IPS-20b (cell line): Measurements from ENCODE around the gene GNAT1.
"Not testable (repeated sequence)": the region's sequence is repeated elsewhere in the genome, so short reads cannot be mapped to it uniquely, and the experiment has no call there.

Source experiments
- H3K27ac ChIP-seq: one replicate; pipeline ENCODE4 v1.5.1; 2013; ENCODE audit warnings: low read length
- H3K27me3 ChIP-seq: 2 replicates; pipeline ENCODE4 v1.6.1; 2013; ENCODE audit warnings: mild to moderate bottlenecking, low read length, inconsistent platforms; ENCODE audit not compliant: insufficient read depth
- H3K36me3 ChIP-seq: 2 replicates; pipeline ENCODE4 v1.6.1; 2013; ENCODE audit warnings: low read depth, mild to moderate bottlenecking, inconsistent platforms, low read length, moderate library complexity; ENCODE audit not compliant: insufficient read depth
- H3K4me1 ChIP-seq: 2 replicates; pipeline ENCODE4 v1.6.1; 2013; ENCODE audit warnings: mild to moderate bottlenecking, control low read depth, inconsistent platforms, low read length, moderate library complexity; ENCODE audit not compliant: insufficient read depth
- H3K4me3 ChIP-seq: 2 replicates; pipeline ENCODE4 v1.5.1; 2013; ENCODE audit warnings: mild to moderate bottlenecking, low read length, inconsistent platforms
- H3K9ac ChIP-seq: 2 replicates; pipeline ENCODE4 v1.6.1; 2013; ENCODE audit warnings: low read depth, mild to moderate bottlenecking, inconsistent platforms, low read length, moderate library complexity
- H3K9me3 ChIP-seq: 2 replicates; pipeline ENCODE4 v1.6.1; 2013; ENCODE audit warnings: mild to moderate bottlenecking, low read depth, low read length, inconsistent platforms; ENCODE audit not compliant: insufficient read depth

Gene GNAT1

GRCh38 chr3:50205413-50206276 lies 14.2 kb downstream of the GNAT1 start:
- H3K9ac ChIP-seq, result no peak overlapping the region

GRCh38 chr3:50207359-50208042 lies 16.1 kb downstream of the GNAT1 start:
- peaks cover 11% of the 10 kb centered on the region; the same call in 1 of the 2 replicates for H3K4me1 ChIP-seq
- no peak overlapping the region for H3K4me3 ChIP-seq
- no peak overlapping the region for H3K27ac ChIP-seq
- H3K27me3 ChIP-seq, result peaks cover 39% of the 10 kb centered on the region
- no peak overlapping the region for H3K9ac ChIP-seq
- no peaks in the 10 kb centered on the region for H3K36me3 ChIP-seq
- no peaks in the 10 kb centered on the region for H3K9me3 ChIP-seq

More at GRCh38 chr3:50205413-50206276, 14.2 kb downstream of the GNAT1 start:
- Histone ChIP-seq H3K27ac (no peak overlapping the region), H3K36me3 (no peaks in the 10 kb centered on the region), H3K4me1 (peaks cover 5% of the 10 kb centered on the region; the same call in 1 of the 2 replicates), H3K4me3 (peak overlapping the region; percentile 69), H3K9me3 (no peaks in the 10 kb centered on the region), H3K27me3 (peaks cover 39% of the 10 kb centered on the region)

DNA sequence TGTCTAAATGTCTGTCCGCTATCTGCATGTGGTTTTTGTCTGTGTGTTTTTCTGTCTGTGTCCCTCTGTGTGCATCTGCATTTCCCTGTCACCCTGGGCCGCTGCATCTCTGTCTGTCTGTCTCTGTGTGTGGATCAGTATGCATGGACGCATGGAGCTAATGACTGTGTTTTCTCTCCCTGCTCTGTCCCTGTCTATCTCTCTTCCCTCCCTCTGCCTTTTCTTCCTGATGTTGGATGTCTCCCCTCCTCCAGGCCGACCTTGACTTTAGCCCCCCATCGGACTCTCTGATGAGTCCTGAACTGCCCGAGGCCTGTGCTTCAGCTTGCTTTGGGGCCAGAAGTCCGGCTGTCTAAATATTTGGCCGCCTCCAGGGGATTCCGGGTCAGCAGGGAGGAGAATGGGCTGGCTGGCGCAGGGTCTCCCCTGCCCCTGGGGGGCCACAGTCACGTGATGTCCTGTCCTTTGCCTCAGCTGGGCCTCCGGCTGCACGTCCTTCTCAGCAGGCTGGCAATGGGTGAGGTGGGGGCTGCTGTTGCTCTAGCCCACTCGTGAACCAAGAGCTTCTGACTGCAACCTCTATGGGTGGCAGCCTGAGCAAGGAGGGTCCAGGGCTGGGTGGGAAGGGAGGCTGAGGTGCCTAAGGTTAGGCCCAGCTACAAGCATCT lies 17.4 kb downstream of the GNAT1 start:
- peaks cover 33% of the 10 kb centered on the region for H3K27me3 ChIP-seq
- H3K4me3 ChIP-seq, result no peak overlapping the region
- H3K4me1 ChIP-seq, result peaks cover 11% of the 10 kb centered on the region; the same call in 1 of the 2 replicates
- H3K9me3 ChIP-seq, result no peaks in the 10 kb centered on the region
- H3K36me3 ChIP-seq, result no peaks in the 10 kb centered on the region
- H3K27ac ChIP-seq, result no peak overlapping the region
- H3K9ac ChIP-seq, result no peak overlapping the region

GRCh38 chr3:50210176-50210509 lies 18.7 kb downstream of the GNAT1 start:
- no peaks in the 10 kb centered on the region for H3K9me3 ChIP-seq
- no peak overlapping the region for H3K27ac ChIP-seq
- H3K4me1 ChIP-seq, result peaks cover 9% of the 10 kb centered on the region; the same call in 1 of the 2 replicates
- no peak overlapping the region for H3K9ac ChIP-seq
- H3K27me3 ChIP-seq, result peaks cover 21% of the 10 kb centered on the region
- H3K36me3 ChIP-seq, result no peaks in the 10 kb centered on the region
- H3K4me3 ChIP-seq, result no peak overlapping the region

DNA sequence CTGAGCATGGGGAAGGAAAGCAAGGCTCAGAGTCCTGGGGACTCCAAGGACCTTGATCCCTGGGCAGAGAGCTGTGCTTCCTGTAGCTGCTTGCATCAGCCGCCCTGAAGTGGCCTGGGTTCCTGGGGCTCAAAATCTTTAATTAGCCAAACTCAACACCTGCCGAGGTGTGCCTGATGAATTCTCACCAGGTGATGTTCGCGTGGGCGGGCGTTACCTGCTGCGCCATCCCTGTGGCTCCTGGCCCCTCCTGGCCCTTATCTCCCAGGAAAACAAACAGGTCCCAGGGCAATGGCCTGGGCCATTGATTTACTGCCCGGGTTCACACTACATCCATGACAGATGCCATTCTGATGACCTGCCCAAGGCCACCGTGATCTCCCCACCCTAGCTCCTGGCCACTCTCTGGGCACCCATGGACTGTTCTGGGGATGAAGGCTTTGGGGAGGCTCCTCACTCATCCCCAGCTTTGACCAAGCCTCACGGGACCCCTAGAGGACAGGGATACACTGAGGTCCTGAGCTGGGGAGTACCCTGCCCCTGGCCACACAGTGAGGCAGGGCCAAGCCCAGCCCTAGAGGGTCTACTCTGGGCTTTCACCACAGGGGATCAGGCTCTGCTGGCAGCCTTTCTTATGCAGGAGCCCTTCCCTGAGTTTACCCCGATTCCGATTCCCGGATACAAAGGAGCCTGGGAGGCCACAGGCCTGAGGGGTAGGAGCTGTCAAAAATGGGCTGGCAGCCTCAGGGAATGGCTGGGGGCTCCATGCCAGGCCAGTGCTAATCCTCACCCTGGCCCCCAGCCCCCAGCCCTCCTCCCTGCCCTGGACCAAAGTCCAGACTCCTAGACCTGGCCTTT lies 19.3 kb downstream of the GNAT1 start:
- Histone ChIP-seq H3K9me3 (no peaks in the 10 kb centered on the region), H3K9ac (no peak overlapping the region), H3K4me1 (peaks cover 9% of the 10 kb centered on the region; the same call in 1 of the 2 replicates), H3K27ac (no peak overlapping the region), H3K36me3 (no peaks in the 10 kb centered on the region), H3K4me3 (peak overlapping the region; percentile 27; the same call in 1 of the 2 replicates), H3K27me3 (peaks cover 15% of the 10 kb centered on the region)

GRCh38 chr3:50211368-50211717 lies 19.9 kb downstream of the GNAT1 start:
- H3K4me1 ChIP-seq, result not testable (repeated sequence)

GRCh38 chr3:50211930-50212329 lies 20.5 kb downstream of the GNAT1 start:
- Histone ChIP-seq H3K4me3 (no peak overlapping the region), H3K9me3 (no peaks in the 10 kb centered on the region), H3K9ac (no peak overlapping the region), H3K4me1 (peaks cover 9% of the 10 kb centered on the region; the same call in 1 of the 2 replicates), H3K27ac (no peak overlapping the region), H3K36me3 (no peaks in the 10 kb centered on the region), H3K27me3 (peaks cover 3% of the 10 kb centered on the region)

More at GRCh38 chr3:50211368-50211717, 19.9 kb downstream of the GNAT1 start:
- not testable (repeated sequence) for H3K4me3 ChIP-seq, H3K27me3 ChIP-seq, H3K36me3 ChIP-seq, H3K9me3 ChIP-seq, H3K9ac ChIP-seq, H3K27ac ChIP-seq

GRCh38 chr3:50212502-50212901 lies 21.1 kb downstream of the GNAT1 start:
- Histone ChIP-seq H3K27ac (no peak overlapping the region), H3K4me1 (peaks cover 9% of the 10 kb centered on the region; the same call in 1 of the 2 replicates), H3K36me3 (no peaks in the 10 kb centered on the region), H3K27me3 (no peaks in the 10 kb centered on the region; the same call in 1 of the 2 replicates), H3K4me3 (no peak overlapping the region), H3K9me3 (no peaks in the 10 kb centered on the region), H3K9ac (no peak overlapping the region)

GRCh38 chr3:50212971-50213370 lies 21.6 kb downstream of the GNAT1 start:
- no peak overlapping the region for H3K9ac ChIP-seq
- H3K4me3 ChIP-seq, result no peak overlapping the region
- no peaks in the 10 kb centered on the region for H3K36me3 ChIP-seq
- H3K9me3 ChIP-seq, result no peaks in the 10 kb centered on the region
- H3K4me1 ChIP-seq, result peaks cover 9% of the 10 kb centered on the region; the same call in 1 of the 2 replicates
- no peaks in the 10 kb centered on the region; the same call in 1 of the 2 replicates for H3K27me3 ChIP-seq
- H3K27ac ChIP-seq, result no peak overlapping the region

GRCh38 chr3:50213373-50213772 lies 22.0 kb downstream of the GNAT1 start:
- Histone ChIP-seq H3K27ac (no peak overlapping the region), H3K4me3 (no peak overlapping the region), H3K9ac (no peak overlapping the region), H3K9me3 (no peaks in the 10 kb centered on the region), H3K36me3 (no peaks in the 10 kb centered on the region), H3K4me1 (peaks cover 9% of the 10 kb centered on the region; the same call in 1 of the 2 replicates), H3K27me3 (no peaks in the 10 kb centered on the region; the same call in 1 of the 2 replicates)

DNA sequence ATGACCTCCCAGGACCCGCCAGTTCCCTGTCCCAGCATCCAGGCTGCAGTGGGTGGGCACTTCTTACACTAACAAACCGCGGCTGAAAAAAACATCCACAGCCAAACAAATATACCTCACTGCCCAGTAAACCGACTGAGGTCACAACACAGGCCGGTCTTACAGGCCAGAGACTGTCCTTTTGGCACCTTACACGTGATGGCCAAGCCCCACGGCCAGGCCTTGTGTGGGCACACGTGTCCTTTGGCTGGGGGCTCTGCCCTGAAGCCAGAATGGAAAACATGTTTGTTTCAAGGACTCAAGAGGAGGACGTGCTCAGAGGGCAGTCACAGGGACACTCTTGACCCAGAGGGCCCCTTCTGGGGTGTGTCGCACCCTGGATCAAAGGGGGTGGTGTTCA lies 23.4 kb downstream of the GNAT1 start:
- no peak overlapping the region for H3K9ac ChIP-seq
- no peak overlapping the region for H3K4me3 ChIP-seq
- no peaks in the 10 kb centered on the region for H3K27me3 ChIP-seq
- H3K9me3 ChIP-seq, result no peaks in the 10 kb centered on the region
- no peak overlapping the region for H3K27ac ChIP-seq
- H3K4me1 ChIP-seq, result peaks cover 9% of the 10 kb centered on the region; the same call in 1 of the 2 replicates
- no peaks in the 10 kb centered on the region for H3K36me3 ChIP-seq
